H1 (cell line): ENCODE measurements around the gene AUH. TPM values are rescaled to one million over a fixed set of nuclear protein-coding genes. Genes with fewer than 3 reads are reported as not detected.

Source experiments
- CTCF ChIA-PET: fragments of 300-600 bp; sonication (Branson Sonifier 250); formaldehyde crosslinking; loops from one replicate; lab custom pipeline; 2021; ENCODE audit not compliant: partially characterized antibody; lab: Charles Lee
- POLR2A ChIA-PET: fragments of 300-600 bp; sonication (Branson Sonifier 250); formaldehyde crosslinking; loops from one replicate; lab custom pipeline; 2021; ENCODE audit warnings: inconsistent platforms; ENCODE audit not compliant: partially characterized antibody; lab: Charles Lee
- DNase-seq, 2 experiments: peaks; one replicate each; pipeline versions ENCODE4 v3.0.0 to v3.0.0-alpha.2; 2010 to 2022; ENCODE audit warnings: low spot score in 2 of 2, low read depth in 1 of 2, mixed read lengths in 1 of 2
- FAIRE-seq: peaks from 2 replicates; lab custom pipeline; 2011; peaks lifted over from hg19 to GRCh38; lab: Jason Lieb, UNC
- H2AFZ ChIP-seq: 2 replicates; pipeline ENCODE4 v1.8.1; 2012; ENCODE audit warnings: low read length, inconsistent platforms
- H2AK5ac ChIP-seq: 2 replicates; pipeline ENCODE4 v1.6.1; 2013; ENCODE audit warnings: low read depth, low read length
- H2BK120ac ChIP-seq: replicated peaks from 2 replicates; pipeline ENCODE3; 2013; ENCODE audit warnings: low read depth, low read length, inconsistent platforms
- H2BK12ac ChIP-seq: 2 replicates; pipeline ENCODE4 v1.6.1; 2013; ENCODE audit warnings: low read depth, low read length
- H2BK15ac ChIP-seq: 2 replicates; pipeline ENCODE4 v1.6.1; 2013; ENCODE audit warnings: low read length
- H2BK20ac ChIP-seq: 2 replicates; pipeline ENCODE4 v1.6.1; 2013; ENCODE audit warnings: low read length
- H2BK5ac ChIP-seq: 2 replicates; pipeline ENCODE4 v1.6.1; 2013; ENCODE audit warnings: low read depth, low read length
- H3K14ac ChIP-seq: 2 replicates; pipeline ENCODE4 v1.6.1; 2013; ENCODE audit warnings: inconsistent platforms; ENCODE audit not compliant: insufficient read length
- H3K18ac ChIP-seq: 2 replicates; pipeline ENCODE4 v1.6.1; 2013; ENCODE audit warnings: low read length; ENCODE audit errors: extremely low read depth
- H3K23ac ChIP-seq: 2 replicates; pipeline ENCODE4 v1.6.1; 2013; ENCODE audit warnings: inconsistent platforms; ENCODE audit not compliant: insufficient read length
- H3K23me2 ChIP-seq: 2 replicates; pipeline ENCODE4 v1.6.1; 2013; ENCODE audit warnings: low read depth, low read length
- H3K27ac ChIP-seq: 2 replicates; pipeline ENCODE4 v1.6.1; 2011; ENCODE audit warnings: low read depth, low read length, inconsistent platforms
- H3K27me3 ChIP-seq, 4 experiments: replicated peaks in 1 of 4; 1 replicate in 1 of 4; 2 replicates in 3 of 4; pipeline versions ENCODE4 v1.6.1 to v1.8.1; 2011 to 2013; ENCODE audit warnings: low read length in 3 of 4, mild to moderate bottlenecking in 3 of 4, inconsistent platforms in 2 of 4, mixed read lengths in 2 of 4, moderate library complexity in 1 of 4; ENCODE audit not compliant: control insufficient read depth in 3 of 4, insufficient read depth in 3 of 4; ENCODE audit errors: extremely low read depth in 1 of 4
- H3K36me3 ChIP-seq, 4 experiments: 2 replicates each; pipeline versions ENCODE4 v1.6.1 to v1.8.1; 2011 to 2013; ENCODE audit warnings: mild to moderate bottlenecking in 4 of 4, low read length in 3 of 4, moderate library complexity in 2 of 4, control low read depth in 1 of 4, inconsistent platforms in 1 of 4; ENCODE audit not compliant: insufficient read depth in 4 of 4, control insufficient read depth in 2 of 4
- H3K4ac ChIP-seq: replicated peaks from 2 replicates; pipeline ENCODE3; 2013; ENCODE audit warnings: low read length, low read depth, mixed read lengths, inconsistent platforms; ENCODE audit not compliant: insufficient read length
- H3K4me1 ChIP-seq, 4 experiments: replicated peaks in 1 of 4; 1 replicate in 1 of 4; 2 replicates in 3 of 4; pipeline versions ENCODE4 v1.6.1 to v1.8.1; 2011 to 2013; ENCODE audit warnings: low read length in 3 of 4, inconsistent platforms in 2 of 4, mixed read lengths in 1 of 4; ENCODE audit not compliant: insufficient read depth in 4 of 4, control insufficient read depth in 3 of 4
- H3K4me2 ChIP-seq, 2 experiments: 2 replicates each; pipeline versions ENCODE4 v1.6.1 to v1.8.1; 2011 to 2013; ENCODE audit warnings: low read depth in 2 of 2, low read length in 2 of 2, control low read depth in 1 of 2, inconsistent platforms in 1 of 2, mild to moderate bottlenecking in 1 of 2; ENCODE audit not compliant: insufficient read depth in 1 of 2
- H3K4me3 ChIP-seq, 4 experiments: fragments of 200-600, 300-600 bp in 1 of 4; sonication (generic), shearing (Covaris generic), sonication (Bioruptor Twin) in 1 of 4; 2 replicates each; pipeline versions ENCODE4 v1.5.1 to v1.8.1; 2011 to 2016; ENCODE audit warnings: low read length in 4 of 4, low read depth in 3 of 4, control low read depth in 2 of 4, inconsistent platforms in 2 of 4, mild to moderate bottlenecking in 2 of 4, mixed read lengths in 1 of 4, moderate library complexity in 1 of 4; ENCODE audit not compliant: insufficient read depth in 2 of 4; ENCODE audit errors: extremely low read depth in 1 of 4
- H3K56ac ChIP-seq: replicated peaks from 2 replicates; pipeline ENCODE3; 2013; ENCODE audit warnings: low read depth, mild to moderate bottlenecking, mixed read lengths, low read length, inconsistent platforms; ENCODE audit not compliant: insufficient read length
- H3K79me1 ChIP-seq: 2 replicates; pipeline ENCODE4 v1.6.1; 2013; ENCODE audit warnings: low read depth, low read length, control low read depth
- H3K79me2 ChIP-seq, 2 experiments: 2 replicates each; pipeline versions ENCODE4 v1.6.1 to v1.8.1; 2012 to 2013; ENCODE audit warnings: low read length in 2 of 2, mild to moderate bottlenecking in 2 of 2, inconsistent platforms in 1 of 2; ENCODE audit not compliant: insufficient read depth in 2 of 2, control insufficient read depth in 1 of 2
- H3K9ac ChIP-seq, 4 experiments: replicated peaks in 1 of 4; 1 replicate in 1 of 4; 2 replicates in 3 of 4; pipeline versions ENCODE4 v1.6.1 to v1.8.1; 2011 to 2013; ENCODE audit warnings: low read depth in 3 of 4, low read length in 3 of 4, control low read depth in 2 of 4, mild to moderate bottlenecking in 2 of 4, moderate library complexity in 2 of 4, inconsistent platforms in 1 of 4; ENCODE audit errors: extremely low read depth in 1 of 4
- H3K9me3 ChIP-seq, 2 experiments: 2 replicates each; pipeline versions ENCODE4 v1.6.1 to v1.8.1; 2012 to 2013; ENCODE audit warnings: mild to moderate bottlenecking in 2 of 2, moderate library complexity in 2 of 2, control low read depth in 1 of 2, inconsistent platforms in 1 of 2, low read depth in 1 of 2, low read length in 1 of 2, mixed read lengths in 1 of 2; ENCODE audit not compliant: insufficient read depth in 2 of 2
- H4K20me1 ChIP-seq, 2 experiments: replicated peaks in 1 of 2; 2 replicates each; pipeline versions ENCODE3 to v1.8.1; 2011 to 2013; ENCODE audit warnings: inconsistent platforms in 2 of 2, low read length in 2 of 2, mild to moderate bottlenecking in 1 of 2; ENCODE audit not compliant: insufficient read depth in 2 of 2, control insufficient read depth in 1 of 2
- H4K5ac ChIP-seq: 2 replicates; pipeline ENCODE4 v1.6.1; 2013; ENCODE audit warnings: low read length, low read depth, mixed read lengths, inconsistent platforms; ENCODE audit not compliant: insufficient read length
- H4K8ac ChIP-seq: 2 replicates; pipeline ENCODE4 v1.8.0; 2013; ENCODE audit warnings: mild to moderate bottlenecking, moderate library complexity, low read length, inconsistent platforms; ENCODE audit not compliant: insufficient read depth; ENCODE audit errors: extremely low read depth
- H4K91ac ChIP-seq: replicated peaks from 2 replicates; pipeline ENCODE3; 2013; ENCODE audit warnings: low read length, mixed read lengths, inconsistent platforms; ENCODE audit not compliant: insufficient read length
- POU5F1 ChIP-seq: IDR thresholded peaks from 2 replicates; pipeline ENCODE4 v1.6.1; 2011; ENCODE audit warnings: low read depth, mild to moderate bottlenecking, low read length, moderate library complexity
- RBBP5 ChIP-seq: IDR thresholded peaks from 2 replicates; pipeline ENCODE4 v1.7.1; 2012; ENCODE audit warnings: low read depth, mild to moderate bottlenecking, inconsistent platforms, low read length, moderate library complexity, borderline replicate concordance
- RNF2 ChIP-seq: fragments of 200-900, 300-1000 bp; sonication (generic); IDR thresholded peaks from 2 replicates; pipeline ENCODE4 v1.7.1; 2016; ENCODE audit warnings: borderline replicate concordance, low read depth, mild to moderate bottlenecking, antibody characterized with exemption, low read length; ENCODE audit not compliant: poor library complexity, severe bottlenecking; ENCODE audit errors: missing control alignments
- WGBS, 2 experiments: shearing (Covaris generic) in 1 of 2; methylation state at CpG; one replicate each; pipeline versions ENCODE4 v1.1.6 to v1.1.7; 2013 to 2015; ENCODE audit warnings: low lambda C conversion rate in 2 of 2, mixed read lengths in 2 of 2, inconsistent platforms in 1 of 2, low coverage in 1 of 2, missing lambda C conversion rate in 1 of 2; ENCODE audit not compliant: insufficient replicate concordance in 2 of 2, insufficient coverage in 1 of 2, insufficient read length in 1 of 2; ENCODE audit errors: extremely low coverage in 1 of 2, missing lambda C conversion rate in 1 of 2; 5-methylcytosine and 5-hydroxymethylcytosine counted together
- polyA plus RNA-seq, 7 experiments: library from polyadenylated mRNA; depleted of rRNA in 3 of 7; stranded (reverse) in 5 of 7; unstranded in 2 of 7; fragments of >200 nt in 5 of 7; fragments of 200-250 nt in 2 of 7; gene quantifications; 1 replicate in 5 of 7; 2 replicates in 1 of 7; 4 replicates in 1 of 7; pipeline versions ENCODE4 v1.2.1 to v1.2.3, GENCODE V29; 2011 to 2013; ENCODE audit warnings: missing spikeins in 2 of 7, mixed read lengths in 2 of 7
- total RNA-seq: library from RNA; stranded (reverse); fragmentation: NEBNext Ultra II Directional; extraction: Animal tissue kit (Norgen Biotek cat#: 25700); gene quantifications from 2 replicates; pipeline ENCODE4 v1.2.1, GENCODE V29; 2021
- TF ChIP-seq, protein P1 (sequence below): IDR thresholded peaks from 2 replicates; pipeline ENCODE4 v1.6.1; 2012; ENCODE audit warnings: inconsistent platforms

AUH gene
- total and polyA plus RNA-seq, 2 of the 8 experiments (the other 6 are each of a cell fraction or from before 2014, with no cell fraction given), result 5.8 to 21.9 TPM

DNA sequence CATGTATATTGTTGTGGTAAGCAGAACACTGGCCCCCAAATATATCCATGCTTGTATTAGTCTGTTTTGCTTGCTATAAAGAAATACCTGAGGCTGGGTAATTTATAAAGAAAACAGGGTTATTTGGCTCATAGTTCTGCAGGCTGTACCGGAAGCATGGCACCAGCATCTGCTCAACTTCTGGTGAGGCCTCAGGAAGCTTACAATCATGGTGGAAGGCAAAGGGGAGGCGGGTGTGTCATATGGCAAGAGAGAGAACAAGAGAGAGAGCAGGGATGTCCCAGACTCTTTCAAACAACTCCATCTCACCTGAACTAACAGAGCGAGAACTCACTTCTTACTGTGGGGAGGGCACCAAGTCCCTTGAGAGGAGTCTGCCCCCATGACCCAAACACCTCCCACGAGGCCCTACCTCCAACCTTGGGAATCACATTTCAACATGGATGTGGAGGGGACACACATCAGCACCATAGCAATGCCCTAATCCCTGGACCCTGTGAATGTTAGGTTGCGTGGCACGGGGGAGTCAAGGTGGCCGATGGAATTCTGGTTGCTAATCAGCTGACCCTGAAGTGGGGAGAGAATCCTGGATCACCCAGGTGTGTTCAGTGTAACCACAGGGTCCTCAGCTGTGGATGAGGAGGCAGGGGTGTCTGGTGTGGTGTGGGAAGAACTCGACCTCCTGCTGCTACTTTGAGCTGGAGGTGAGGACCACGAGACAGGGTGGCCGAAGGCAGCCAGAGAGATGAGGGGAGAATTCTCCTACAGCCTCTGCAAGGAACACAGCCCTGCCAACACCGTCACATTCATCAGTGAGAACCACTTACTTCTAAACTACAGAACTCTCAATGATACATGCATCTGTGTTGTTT, 172.8 kb downstream of the AUH start:
- Histone ChIP-seq H3K9ac (no peak overlapping the region), H4K20me1 (no peaks in the 10 kb centered on the region), H2AFZ (no peak overlapping the region), H3K4me1 (peaks cover 0 to 2% (median 0%) of the 10 kb centered on the region in 4 experiments; a peak in 3 of 7 replicates)
- TF ChIP-seq, protein P1, sequence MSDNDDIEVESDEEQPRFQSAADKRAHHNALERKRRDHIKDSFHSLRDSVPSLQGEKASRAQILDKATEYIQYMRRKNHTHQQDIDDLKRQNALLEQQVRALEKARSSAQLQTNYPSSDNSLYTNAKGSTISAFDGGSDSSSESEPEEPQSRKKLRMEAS, result no peak
- TF ChIP-seq RBBP5 (no peak), RNF2 (no peak), POU5F1 (no peak)
- TF ChIP-seq, all 59 proteins: peak for 0
- no peak for FAIRE-seq
- no peak overlapping the region for H3K4ac ChIP-seq
- ChIA-PET CTCF (interaction anchor here (0.9 to 1.6 kb wide), 2 partner anchors 32 to 274 kb away, joined by 3 to 5 read pairs; no protein-coding TSS in a partner anchor), POLR2A (no interaction called here)
- H3K23me2 ChIP-seq, result peaks cover 9% of the 10 kb centered on the region; the same call in 1 of the 2 replicates
- no peak overlapping the region for H4K91ac ChIP-seq
- no peak overlapping the region for H2BK12ac ChIP-seq
- no peak overlapping the region for H3K27ac ChIP-seq
- peak in 1 of 2 experiments; percentile 16 for DNase-seq
- no peak overlapping the region for H3K4me2 ChIP-seq
- no peak overlapping the region for H3K56ac ChIP-seq
- H2AK5ac ChIP-seq, result no peak overlapping the region
- H3K14ac ChIP-seq, result no peak overlapping the region
- H2BK5ac ChIP-seq, result no peak overlapping the region
- no peaks in the 10 kb centered on the region for H3K36me3 ChIP-seq
- H3K27me3 ChIP-seq, result peaks cover 0 to 12% (median 8%) of the 10 kb centered on the region in 4 experiments; a peak in 5 of 7 replicates
- no peaks in the 10 kb centered on the region for H3K79me1 ChIP-seq
- H2BK15ac ChIP-seq, result no peak overlapping the region
- no peak overlapping the region for H3K23ac ChIP-seq
- no peak overlapping the region for H2BK20ac ChIP-seq
- 91% methylated on average over 11 of the region's 11 CpGs; no CpG with 5 or more reads in 1 of the 2 experiments for WGBS, 2 experiments
- H2BK120ac ChIP-seq, result no peak overlapping the region
- H3K9me3 ChIP-seq, result 0 out of 4 replicates have a peak, but pooled peaks cover 0 to 2% of the 10 kb centered on the region in 2 experiments
- H4K5ac ChIP-seq, result no peak overlapping the region
- H3K18ac ChIP-seq, result no peak overlapping the region
- no peak overlapping the region for H4K8ac ChIP-seq
- no peaks in the 10 kb centered on the region for H3K79me2 ChIP-seq
- no peak overlapping the region for H3K4me3 ChIP-seq
